ENCODE results near the gene UBASH3B.
A peak's percentile ranks its signal among the peaks of the same experiment; 100 is the strongest.

Gene UBASH3B

GRCh38 chr11:122650619-122651018 is 4.9 kb upstream of the UBASH3B start:
- Histone ChIP-seq H3K36me3 (ENCODE audit: control insufficient read depth, insufficient read depth, low read length) (no peaks in the 10 kb centered on the region), H3K4me3 (ENCODE audit: low read length) (no peak overlapping the region), H3K4me1 (ENCODE audit: control insufficient read depth, insufficient read depth, low read length) (peaks cover 6% of the 10 kb centered on the region), H3K27me3 (ENCODE audit: control insufficient read depth, insufficient read depth, low read length) (peaks cover 21% of the 10 kb centered on the region), H3K9ac (ENCODE audit: low read length) (no peak overlapping the region), H3K9me3 (ENCODE audit: control insufficient read depth, low read length) (no peaks in the 10 kb centered on the region)

GRCh38 chr11:122652495-122652894 is 3.0 kb upstream of the UBASH3B start:
- H3K9ac ChIP-seq (ENCODE audit: low read length) = no peak overlapping the region
- H3K9me3 ChIP-seq (ENCODE audit: control insufficient read depth, low read length) = no peaks in the 10 kb centered on the region
- H3K4me1 ChIP-seq (ENCODE audit: control insufficient read depth, insufficient read depth, low read length) = peaks cover 14% of the 10 kb centered on the region
- H3K27me3 ChIP-seq (ENCODE audit: control insufficient read depth, insufficient read depth, low read length) = peaks cover 21% of the 10 kb centered on the region
- no peak overlapping the region for H3K4me3 ChIP-seq (ENCODE audit: low read length)
- H3K36me3 ChIP-seq (ENCODE audit: control insufficient read depth, insufficient read depth, low read length) = no peaks in the 10 kb centered on the region

GRCh38 chr11:122653916-122654585 is 1.5 kb upstream of the UBASH3B start:
- no peak overlapping the region for H3K9ac ChIP-seq (ENCODE audit: low read length)
- no peak overlapping the region for H3K4me3 ChIP-seq (ENCODE audit: low read length)
- no peaks in the 10 kb centered on the region for H3K36me3 ChIP-seq (ENCODE audit: control insufficient read depth, insufficient read depth, low read length)
- peaks cover 14% of the 10 kb centered on the region for H3K4me1 ChIP-seq (ENCODE audit: control insufficient read depth, insufficient read depth, low read length)
- H3K9me3 ChIP-seq (ENCODE audit: control insufficient read depth, low read length) = no peaks in the 10 kb centered on the region
- H3K27me3 ChIP-seq (ENCODE audit: control insufficient read depth, insufficient read depth, low read length) = peaks cover 21% of the 10 kb centered on the region

DNA sequence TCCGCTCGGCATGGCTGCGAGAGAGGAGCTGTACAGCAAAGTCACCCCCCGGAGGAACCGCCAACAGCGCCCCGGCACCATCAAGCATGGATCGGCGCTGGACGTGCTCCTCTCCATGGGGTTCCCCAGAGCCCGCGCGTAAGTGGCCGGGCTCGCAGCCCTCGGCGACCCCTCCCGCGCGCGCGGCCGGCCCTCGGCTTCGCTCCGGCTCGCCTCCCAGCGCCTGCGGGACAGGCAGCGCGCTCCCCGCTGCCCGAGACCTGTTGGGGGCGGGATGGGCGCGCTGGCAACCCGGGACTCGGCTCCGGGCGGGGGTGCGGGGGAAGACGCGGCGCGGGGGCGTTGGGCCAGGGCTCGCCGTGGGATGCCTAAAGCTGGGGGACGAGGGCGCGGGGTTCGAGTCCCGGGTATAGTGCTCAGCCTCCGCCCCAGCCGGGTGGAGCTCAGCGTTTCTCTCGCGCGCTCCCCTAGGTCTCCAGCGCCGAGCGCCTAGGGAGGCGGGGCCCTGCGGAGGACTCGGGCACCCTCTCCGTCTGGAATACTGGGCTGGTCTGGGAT is 630 bp downstream of the UBASH3B start:
- Histone ChIP-seq H3K9me3 (ENCODE audit: control insufficient read depth, low read length) (no peaks in the 10 kb centered on the region), H3K4me1 (ENCODE audit: control insufficient read depth, insufficient read depth, low read length) (peaks cover 14% of the 10 kb centered on the region), H3K36me3 (ENCODE audit: control insufficient read depth, insufficient read depth, low read length) (no peaks in the 10 kb centered on the region), H3K4me3 (ENCODE audit: low read length) (peak overlapping the region; percentile 42), H3K27me3 (ENCODE audit: control insufficient read depth, insufficient read depth, low read length) (peaks cover 21% of the 10 kb centered on the region), H3K9ac (ENCODE audit: low read length) (peak overlapping the region; percentile 53)

- Histone ChIP-seq H3K4me1 (ENCODE audit: control insufficient read depth, insufficient read depth, low read length) (peaks cover 14% of the 10 kb centered on the region), H3K9me3 (ENCODE audit: control insufficient read depth, low read length) (no peaks in the 10 kb centered on the region), H3K4me3 (ENCODE audit: low read length) (peak overlapping the region; percentile 42), H3K36me3 (ENCODE audit: control insufficient read depth, insufficient read depth, low read length) (no peaks in the 10 kb centered on the region), H3K9ac (ENCODE audit: low read length) (peak overlapping the region; percentile 53), H3K27me3 (ENCODE audit: control insufficient read depth, insufficient read depth, low read length) (peaks cover 21% of the 10 kb centered on the region)
Measured at GRCh38 chr11:122656631-122657101, 1.1 kb downstream of the UBASH3B start.

DNA sequence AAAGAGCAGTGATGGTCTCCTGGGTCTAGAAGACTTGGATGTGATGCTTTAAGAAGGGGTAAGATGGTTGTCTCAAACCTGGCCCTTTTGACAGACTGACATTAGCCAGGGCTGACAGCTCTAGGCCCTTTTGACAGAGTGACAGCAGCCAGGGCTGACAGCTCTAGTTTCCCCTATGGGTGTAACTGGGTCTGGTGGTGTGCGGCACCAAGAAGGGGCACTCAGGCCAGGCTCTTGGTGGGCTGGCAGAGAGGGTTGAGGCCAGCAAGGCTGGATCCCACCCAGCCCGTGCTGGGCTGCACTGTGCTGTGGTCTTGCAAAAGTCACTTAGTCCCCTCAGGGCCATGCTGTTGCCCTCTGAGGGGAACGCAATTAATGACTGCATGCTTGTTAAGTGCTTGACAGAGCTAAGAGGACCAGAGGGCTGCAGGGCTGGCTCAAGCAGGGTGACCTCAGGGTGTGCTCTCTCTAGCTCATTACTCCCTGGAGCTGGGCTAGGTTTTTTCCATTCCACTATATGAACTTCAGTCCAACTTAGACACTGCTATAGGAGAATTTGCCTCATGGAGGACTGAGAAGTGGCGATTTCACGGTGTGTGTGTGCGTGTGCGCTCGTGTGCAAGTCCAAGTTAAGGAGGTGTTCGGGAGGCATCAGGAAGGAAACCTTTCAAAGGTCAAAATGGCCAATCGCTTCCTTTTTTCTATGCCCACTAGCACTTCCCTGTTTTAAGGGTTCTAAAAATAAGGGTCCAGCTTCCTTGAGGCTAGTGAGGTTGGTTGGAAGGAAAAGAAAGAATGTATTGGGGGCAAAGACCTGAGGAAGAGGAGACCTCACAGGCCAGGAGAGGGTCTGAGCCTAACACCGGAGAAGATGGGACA is 4.4 kb downstream of the UBASH3B start:
- peaks cover 12% of the 10 kb centered on the region for H3K4me1 ChIP-seq (ENCODE audit: control insufficient read depth, insufficient read depth, low read length)

DNA sequence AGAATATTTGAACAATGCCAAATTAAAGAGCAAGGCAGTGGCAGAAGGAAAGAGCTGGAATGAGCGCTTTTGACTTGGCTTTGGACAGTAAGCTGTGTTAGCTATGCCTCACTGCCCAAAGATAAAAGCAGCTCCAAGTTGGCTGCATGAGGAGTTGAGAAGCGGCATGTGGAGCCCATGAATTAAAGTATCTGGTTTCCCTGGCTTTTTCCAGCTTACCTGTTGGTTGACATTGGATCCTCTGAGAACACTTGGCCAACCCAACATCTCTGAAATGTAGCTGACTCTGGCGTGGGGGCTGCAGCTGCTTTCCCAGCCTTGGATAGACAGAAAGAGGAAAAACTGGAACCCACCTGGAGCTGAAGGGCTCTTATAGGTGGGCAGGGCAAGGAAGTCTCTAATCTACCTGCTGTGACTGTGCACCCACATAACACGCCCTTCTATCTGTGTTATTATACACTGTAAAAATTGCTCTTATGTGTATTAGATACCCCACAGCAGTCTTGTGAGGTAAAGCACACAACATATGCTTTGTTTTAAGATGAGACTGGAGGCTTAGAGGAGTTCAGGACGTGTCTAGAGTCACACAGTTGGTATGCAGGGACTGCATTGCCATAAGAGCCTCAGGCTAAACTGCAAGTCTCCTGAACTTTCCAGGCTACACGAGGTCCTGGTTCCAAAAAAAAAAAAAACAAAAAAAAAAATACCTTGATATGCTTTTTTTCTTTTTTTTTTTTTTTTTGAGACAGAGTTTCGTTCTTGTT is 5.8 kb downstream of the UBASH3B start:
- H3K27me3 ChIP-seq (ENCODE audit: control insufficient read depth, insufficient read depth, low read length) = no peaks in the 10 kb centered on the region
- no peaks in the 10 kb centered on the region for H3K36me3 ChIP-seq (ENCODE audit: control insufficient read depth, insufficient read depth, low read length)
- no peak overlapping the region for H3K4me3 ChIP-seq (ENCODE audit: low read length)
- H3K9ac ChIP-seq (ENCODE audit: low read length) = no peak overlapping the region
- H3K9me3 ChIP-seq (ENCODE audit: control insufficient read depth, low read length) = no peaks in the 10 kb centered on the region
- H3K4me1 ChIP-seq (ENCODE audit: control insufficient read depth, insufficient read depth, low read length) = peaks cover 7% of the 10 kb centered on the region

More for the DNA sequence above, 4.4 kb downstream of the UBASH3B start:
- H3K27me3 ChIP-seq (ENCODE audit: control insufficient read depth, insufficient read depth, low read length) = peaks cover 4% of the 10 kb centered on the region
- H3K9ac ChIP-seq (ENCODE audit: low read length) = no peak overlapping the region
- H3K4me3 ChIP-seq (ENCODE audit: low read length) = no peak overlapping the region
- H3K9me3 ChIP-seq (ENCODE audit: control insufficient read depth, low read length) = no peaks in the 10 kb centered on the region
- H3K36me3 ChIP-seq (ENCODE audit: control insufficient read depth, insufficient read depth, low read length) = no peaks in the 10 kb centered on the region

- no peak overlapping the region for H3K9ac ChIP-seq (ENCODE audit: low read length)
- H3K27me3 ChIP-seq (ENCODE audit: control insufficient read depth, insufficient read depth, low read length) = no peaks in the 10 kb centered on the region
- H3K4me1 ChIP-seq (ENCODE audit: control insufficient read depth, insufficient read depth, low read length) = no peaks in the 10 kb centered on the region
- no peaks in the 10 kb centered on the region for H3K9me3 ChIP-seq (ENCODE audit: control insufficient read depth, low read length)
- no peak overlapping the region for H3K4me3 ChIP-seq (ENCODE audit: low read length)
- H3K36me3 ChIP-seq (ENCODE audit: control insufficient read depth, insufficient read depth, low read length) = no peaks in the 10 kb centered on the region
Measured at GRCh38 chr11:122663056-122663740, 7.7 kb downstream of the UBASH3B start.

DNA sequence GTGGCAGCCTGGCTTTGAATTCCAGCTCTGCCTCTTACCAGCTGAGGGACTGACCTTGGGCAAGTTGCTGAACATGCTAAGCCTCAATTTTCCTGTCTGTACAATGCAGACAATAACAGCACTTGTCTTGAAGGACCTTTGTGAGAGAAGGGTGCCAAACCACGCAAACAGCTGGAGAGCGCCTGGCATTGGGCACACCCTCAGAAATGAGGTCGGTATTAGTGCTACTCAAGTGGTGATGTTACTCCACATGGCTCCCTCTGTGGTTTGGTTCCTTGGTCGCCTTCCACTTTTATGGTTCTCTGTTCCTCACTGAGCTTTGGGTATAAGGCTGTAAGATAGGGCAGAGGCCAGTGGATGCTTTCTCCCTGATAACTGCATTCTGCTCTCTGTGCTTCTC is 8.2 kb downstream of the UBASH3B start:
- Histone ChIP-seq H3K9ac (ENCODE audit: low read length) (no peak overlapping the region), H3K9me3 (ENCODE audit: control insufficient read depth, low read length) (no peaks in the 10 kb centered on the region), H3K27me3 (ENCODE audit: control insufficient read depth, insufficient read depth, low read length) (no peaks in the 10 kb centered on the region), H3K4me3 (ENCODE audit: low read length) (no peak overlapping the region), H3K36me3 (ENCODE audit: control insufficient read depth, insufficient read depth, low read length) (no peaks in the 10 kb centered on the region), H3K4me1 (ENCODE audit: control insufficient read depth, insufficient read depth, low read length) (no peaks in the 10 kb centered on the region)

GRCh38 chr11:122664188-122664587 is 8.7 kb downstream of the UBASH3B start:
- Histone ChIP-seq H3K4me1 (ENCODE audit: control insufficient read depth, insufficient read depth, low read length) (no peaks in the 10 kb centered on the region), H3K9ac (ENCODE audit: low read length) (no peak overlapping the region), H3K27me3 (ENCODE audit: control insufficient read depth, insufficient read depth, low read length) (no peaks in the 10 kb centered on the region), H3K9me3 (ENCODE audit: control insufficient read depth, low read length) (no peaks in the 10 kb centered on the region), H3K36me3 (ENCODE audit: control insufficient read depth, insufficient read depth, low read length) (no peaks in the 10 kb centered on the region), H3K4me3 (ENCODE audit: low read length) (no peak overlapping the region)

GRCh38 chr11:122665861-122666260 is 10.3 kb downstream of the UBASH3B start:
- Histone ChIP-seq H3K36me3 (ENCODE audit: control insufficient read depth, insufficient read depth, low read length) (no peaks in the 10 kb centered on the region), H3K4me1 (ENCODE audit: control insufficient read depth, insufficient read depth, low read length) (no peaks in the 10 kb centered on the region), H3K4me3 (ENCODE audit: low read length) (no peak overlapping the region), H3K27me3 (ENCODE audit: control insufficient read depth, insufficient read depth, low read length) (no peaks in the 10 kb centered on the region), H3K9me3 (ENCODE audit: control insufficient read depth, low read length) (no peaks in the 10 kb centered on the region), H3K9ac (ENCODE audit: low read length) (no peak overlapping the region)
